A549 (cell line): Measurements from ENCODE around the gene LRRC38. TPM values are rescaled to one million over a fixed set of nuclear protein-coding genes. Genes with fewer than 3 reads are reported as not detected.

Experiments used
- ATAC-seq, 2 experiments: fragments of 200-7000 bp in 1 of 2; fragments of >200 bp in 1 of 2; cut with Nextera tagmentation in 1 of 2; cut with Tn5 transposase in 1 of 2; 3 replicates each; pipeline versions ENCODE4 v1.8.0 to v1.9.1; 2018 to 2020; ENCODE audit warnings: mild to moderate bottlenecking in 1 of 2, moderate library complexity in 1 of 2
- CTCF ChIA-PET: fragments of 300-600 bp; sonication (Branson Sonifier 250); formaldehyde crosslinking; extraction: SDS; loops from one replicate; lab custom pipeline; 2021; ENCODE audit warnings: antibody characterized with exemption, inconsistent platforms; lab: Yijun Ruan, JAX
- POLR2A ChIA-PET: fragments of 350-600 bp; formaldehyde crosslinking; extraction: SDS; loops from one replicate; lab custom pipeline; 2021; ENCODE audit warnings: antibody characterized with exemption, inconsistent platforms; lab: Yijun Ruan, JAX
- DNase-seq, 2 experiments: peaks; one replicate each; pipeline versions ENCODE4 v3.0.0 to v3.0.0-alpha.2; 2011 to 2016; ENCODE audit warnings: low read depth in 1 of 2, low spot score in 1 of 2
- FAIRE-seq: peaks from 2 replicates; lab custom pipeline; 2011; peaks lifted over from hg19 to GRCh38; lab: Jason Lieb, UNC
- H3K27ac ChIP-seq, 2 experiments: fragments of >200 bp; sonication (Bioruptor Twin); formaldehyde crosslinking; 3 replicates each; pipeline ENCODE4 v1.5.1; 2016 to 2017
- H3K4me1 ChIP-seq: fragments of >200 bp; sonication (Bioruptor Twin); formaldehyde crosslinking; 3 replicates; pipeline ENCODE4 v1.6.1; 2016
- H3K4me2 ChIP-seq: fragments of >200 bp; sonication (Bioruptor Twin); formaldehyde crosslinking; 3 replicates; pipeline ENCODE4 v1.6.1; 2016
- H3K4me3 ChIP-seq: fragments of >200 bp; sonication (Bioruptor Twin); formaldehyde crosslinking; 3 replicates; pipeline ENCODE4 v1.5.1; 2016
- H3K9me3 ChIP-seq: fragments of >200 bp; sonication (Bioruptor Twin); formaldehyde crosslinking; 3 replicates; pipeline ENCODE4 v1.6.1; 2016
- ATOH8 ChIP-seq: fragments of 250-450 bp; sonication (Bioruptor Pico); IDR thresholded peaks from 2 replicates; pipeline ENCODE4 v1.5.0; 2020; ENCODE audit warnings: low read depth, mild to moderate bottlenecking, moderate library complexity
- CBX2 ChIP-seq: fragments of 200-600 bp; sonication (generic); IDR thresholded peaks from 2 replicates; pipeline ENCODE4 v1.6.1; 2016; ENCODE audit warnings: low read depth, mild to moderate bottlenecking, borderline replicate concordance
- CBX8 ChIP-seq: fragments of 200-600 bp; sonication (generic); IDR thresholded peaks from 2 replicates; pipeline ENCODE4 v1.6.1; 2016
- CEBPB ChIP-seq, 2 experiments: fragments of >200 bp in 1 of 2; sonication (Bioruptor Twin) in 1 of 2; formaldehyde crosslinking in 1 of 2; IDR thresholded peaks; 2 replicates each; pipeline ENCODE4 v1.6.1; 2012 to 2016
- ELK1 ChIP-seq: fragments of 150-350 bp; IDR thresholded peaks from 2 replicates; pipeline ENCODE4 v1.6.1; 2014; ENCODE audit warnings: low read depth, mild to moderate bottlenecking, low read length
- EP300 ChIP-seq, 2 experiments: fragments of >200 bp; sonication (Bioruptor Twin); formaldehyde crosslinking; IDR thresholded peaks; 2 replicates in 1 of 2; 3 replicates in 1 of 2; pipeline ENCODE4 v1.6.1; 2016 to 2017
- ESRRA ChIP-seq: fragments of 150-350 bp; IDR thresholded peaks from 2 replicates; pipeline ENCODE4 v1.6.1; 2014; ENCODE audit warnings: mild to moderate bottlenecking, low read length, borderline replicate concordance
- GATA3 ChIP-seq: IDR thresholded peaks from 2 replicates; pipeline ENCODE4 v1.6.1; 2012; ENCODE audit warnings: borderline replicate concordance
- HDAC2 ChIP-seq: fragments of 200-600 bp; sonication (generic); IDR thresholded peaks from 2 replicates; pipeline ENCODE4 v1.6.1; 2016
- HES2 ChIP-seq: fragments of >200 bp; sonication (Bioruptor Twin); formaldehyde crosslinking; IDR thresholded peaks from 2 replicates; pipeline ENCODE4 v1.6.1; 2016
- HOXA7 ChIP-seq: fragments of 250-450 bp; sonication (Bioruptor Pico); IDR thresholded peaks from 2 replicates; pipeline ENCODE4 v1.5.0; 2020; ENCODE audit warnings: mild to moderate bottlenecking, moderate library complexity
- HOXB5 ChIP-seq: fragments of 250-450 bp; sonication (Bioruptor Pico); IDR thresholded peaks from 2 replicates; pipeline ENCODE4 v1.5.0; 2020; ENCODE audit warnings: mild to moderate bottlenecking, moderate library complexity
- JUNB ChIP-seq: fragments of >200 bp; sonication (Bioruptor Twin); formaldehyde crosslinking; IDR thresholded peaks from 2 replicates; pipeline ENCODE4 v1.6.1; 2016
- KDM1A ChIP-seq: fragments of 200-600 bp; sonication (generic); IDR thresholded peaks from 2 replicates; pipeline ENCODE4 v1.6.1; 2016; ENCODE audit warnings: low read depth, mild to moderate bottlenecking
- KDM5A ChIP-seq: fragments of 200-600 bp; sonication (generic); IDR thresholded peaks from 2 replicates; pipeline ENCODE4 v1.6.1; 2016; ENCODE audit warnings: antibody characterized with exemption, mild to moderate bottlenecking
- MAFK ChIP-seq: fragments of 450-650 bp; IDR thresholded peaks from 2 replicates; pipeline ENCODE4 v1.6.1; 2014; ENCODE audit not compliant: partially characterized antibody
- MAX ChIP-seq: IDR thresholded peaks from 2 replicates; pipeline ENCODE4 v1.6.1; 2012
- MAZ ChIP-seq: fragments of 150-350 bp; IDR thresholded peaks from 2 replicates; pipeline ENCODE4 v1.6.1; 2014; ENCODE audit warnings: antibody characterized with exemption, low read depth, low read length, borderline replicate concordance
- PBX3 ChIP-seq: IDR thresholded peaks from 2 replicates; pipeline ENCODE4 v1.6.1; 2012
- POLR2A ChIP-seq: IDR thresholded peaks from 2 replicates; pipeline ENCODE4 v1.6.1; 2012; ENCODE audit warnings: mild to moderate bottlenecking, low read length
- RAD21 ChIP-seq, 2 experiments: fragments of >200 bp in 1 of 2; sonication (Bioruptor Twin) in 1 of 2; formaldehyde crosslinking in 1 of 2; IDR thresholded peaks in 1 of 2; conservative IDR thresholded peaks in 1 of 2; 2 replicates in 1 of 2; 3 replicates in 1 of 2; pipeline ENCODE4 v1.6.1; 2012 to 2018; ENCODE audit warnings: inconsistent platforms in 1 of 2
- RARB ChIP-seq: fragments of 250-450 bp; sonication (Bioruptor Pico); IDR thresholded peaks from 2 replicates; pipeline ENCODE4 v1.8.0; 2021; ENCODE audit warnings: mild to moderate bottlenecking, moderate library complexity
- RCOR1 ChIP-seq: fragments of 150-350 bp; IDR thresholded peaks from 2 replicates; pipeline ENCODE4 v1.6.1; 2014; ENCODE audit warnings: antibody characterized with exemption, low read length, low read depth
- REST ChIP-seq: fragments of 200-600 bp; sonication (generic); IDR thresholded peaks from 2 replicates; pipeline ENCODE4 v1.6.1; 2016; ENCODE audit warnings: antibody characterized with exemption, mild to moderate bottlenecking, moderate library complexity
- RFX5 ChIP-seq: fragments of 450-650 bp; IDR thresholded peaks from 2 replicates; pipeline ENCODE4 v1.7.1; 2014; ENCODE audit warnings: antibody characterized with exemption, mild to moderate bottlenecking, moderate library complexity
- RNF2 ChIP-seq: fragments of 200-600 bp; sonication (generic); IDR thresholded peaks from 2 replicates; pipeline ENCODE4 v1.6.1; 2016; ENCODE audit warnings: low read depth, mild to moderate bottlenecking, antibody characterized with exemption, moderate library complexity, borderline replicate concordance
- SREBF2 ChIP-seq: fragments of 450-650 bp; IDR thresholded peaks from 2 replicates; pipeline ENCODE4 v1.6.1; 2014; ENCODE audit warnings: mild to moderate bottlenecking, moderate library complexity
- TFCP2L1 ChIP-seq: fragments of 250-450 bp; sonication (Bioruptor Pico); IDR thresholded peaks from 2 replicates; pipeline ENCODE4 v1.5.0; 2021; ENCODE audit warnings: mild to moderate bottlenecking
- ZSCAN20 ChIP-seq: fragments of 250-450 bp; sonication (Bioruptor Pico); IDR thresholded peaks from 2 replicates; pipeline ENCODE4 v1.8.0; 2022; ENCODE audit warnings: mild to moderate bottlenecking, moderate library complexity
- WGBS: methylation state at CpG from one replicate; pipeline ENCODE4 v1.1.6; 2017; ENCODE audit errors: missing lambda C conversion rate; 5-methylcytosine and 5-hydroxymethylcytosine counted together
- polyA plus RNA-seq, 4 experiments: library from polyadenylated mRNA; depleted of rRNA in 3 of 4; stranded (reverse); fragments of >200 nt; fragmentation: RNase III in 1 of 4; extraction: RNeasy Plus Mini Kit Qiagen cat#74134 plus additional on column Dnase treatment in 1 of 4; gene quantifications; 2 replicates in 3 of 4; 3 replicates in 1 of 4; pipeline ENCODE4 v1.2.3, GENCODE V29; 2011 to 2017

The LRRC38 gene
- polyA plus RNA-seq, 2 of the 4 experiments (the other 2 are of a cell fraction), result not detected

GRCh38 chr1:13492711-13493110 lies 21.1 kb downstream of the LRRC38 start (continued):
- TF ChIP-seq GATA3 (no peak), ESRRA (no peak), HOXB5 (CRISPR knock-in tag) (no peak), HOXA7 (no peak), HES2 (no peak)

- WGBS, result 31% methylated on average over 3 of the region's 3 CpGs
- DNase-seq (no peak), FAIRE-seq (no peak), ATAC-seq (no peak)
- Histone ChIP-seq H3K4me3 (no peak overlapping the region), H3K4me1 (no peaks in the 10 kb centered on the region), H3K9me3 (no peaks in the 10 kb centered on the region), H3K4me2 (no peak overlapping the region), H3K27ac (no peak overlapping the region)
- TF ChIP-seq JUNB (no peak), RFX5 (no peak), ESRRA (no peak), CBX8 (no peak), ZSCAN20 (CRISPR knock-in tag) (no peak), HDAC2 (no peak), SREBF2 (no peak), ATOH8 (CRISPR knock-in tag) (no peak), EP300 (IDR thresholded peaks at IDR 0.05) (no peak), RCOR1 (no peak)
- ChIA-PET CTCF (no interaction called here), POLR2A (no interaction called here)
These were observed 25.8 kb downstream of the LRRC38 start for GRCh38 chr1:13487957-13488356.

GRCh38 chr1:13487143-13487868 lies 26.5 kb downstream of the LRRC38 start:
- CTCF ChIA-PET, result no interaction called here
- no peak for ATAC-seq
- no peak for FAIRE-seq

More at GRCh38 chr1:13487143-13487868, 26.5 kb downstream of the LRRC38 start:
- POLR2A ChIA-PET, result no interaction called here
- Histone ChIP-seq H3K27ac (no peak overlapping the region), H3K4me1 (no peaks in the 10 kb centered on the region), H3K4me3 (no peak overlapping the region), H3K4me2 (no peak overlapping the region), H3K9me3 (no peaks in the 10 kb centered on the region)
- DNase-seq, result no peak
- TF ChIP-seq KDM1A (no peak), CBX2 (no peak), MAFK (no peak), RNF2 (no peak), RAD21 (conservative IDR thresholded peaks at IDR 0.05 in 1 of 2, IDR thresholded peaks at IDR 0.05 in 1 of 2) (no peak), EP300 (IDR thresholded peaks at IDR 0.05) (no peak), RARB (no peak), MAX (no peak), ELK1 (no peak), POLR2A (no peak), CEBPB (IDR thresholded peaks at IDR 0.05) (no peak), HDAC2 (no peak), KDM5A (no peak), PBX3 (no peak), TFCP2L1 (CRISPR knock-in tag) (no peak), RFX5 (no peak), SREBF2 (no peak), MAZ (no peak), ZSCAN20 (CRISPR knock-in tag) (no peak), REST (no peak)
- WGBS, result 55% methylated on average over 15 of the region's 17 CpGs
